GM18505 (cell line): Measurements from ENCODE around the gene BMPR1B.

Experiments used
- ATAC-seq: cut with Tn5 transposase; IDR thresholded peaks from one replicate; pipeline ENCODE4 v1.9.1; 2021; ENCODE audit not compliant: unreplicated experiment
- POLR2A ChIP-seq: IDR thresholded peaks from 4 replicates; pipeline ENCODE4 v1.6.1; 2011; ENCODE audit warnings: borderline replicate concordance; ENCODE audit not compliant: insufficient read depth, insufficient read length; ENCODE audit errors: extremely low read depth

The BMPR1B gene

DNA sequence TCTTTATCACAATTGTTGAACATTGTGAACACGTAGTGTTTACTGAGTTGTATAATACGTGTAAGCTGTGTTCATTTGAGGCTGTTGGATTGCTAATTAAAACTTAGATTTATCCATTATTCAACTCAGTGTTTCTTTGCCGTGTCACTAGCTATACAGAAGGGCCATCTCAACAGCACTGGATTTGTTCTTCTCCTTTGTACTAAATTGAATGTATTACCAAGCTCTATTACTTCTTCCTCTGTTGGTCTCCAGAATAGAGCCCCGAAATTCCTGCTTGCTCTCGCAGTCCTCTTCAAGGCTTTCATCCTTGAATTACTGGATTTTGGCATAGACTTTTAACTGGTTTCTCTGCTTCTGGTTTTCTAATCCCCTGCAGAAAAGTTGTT lies 182.8 kb downstream of the BMPR1B start:
- no peak for TF ChIP-seq POLR2A
- no peak for ATAC-seq

DNA sequence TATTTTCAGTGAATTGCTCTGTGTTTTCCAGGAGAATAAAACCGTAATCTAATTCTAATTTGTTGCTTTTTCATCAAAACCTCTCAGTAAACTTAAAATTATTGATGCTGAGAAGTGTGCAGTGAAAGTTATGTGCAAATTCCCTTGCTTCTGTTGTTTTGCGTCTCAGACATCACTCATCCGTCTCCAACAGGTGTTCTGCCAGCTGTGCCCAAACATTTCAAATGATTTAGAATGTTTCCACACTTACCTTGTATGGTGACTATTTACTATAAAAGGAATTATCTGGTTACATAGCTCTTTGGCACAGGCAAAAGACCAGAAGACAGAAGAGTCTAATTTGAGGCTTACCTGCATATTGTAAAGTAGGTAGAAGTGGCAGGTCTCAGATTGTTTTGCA lies 184.0 kb downstream of the BMPR1B start:
- TF ChIP-seq POLR2A: no peak
- no peak for ATAC-seq

DNA sequence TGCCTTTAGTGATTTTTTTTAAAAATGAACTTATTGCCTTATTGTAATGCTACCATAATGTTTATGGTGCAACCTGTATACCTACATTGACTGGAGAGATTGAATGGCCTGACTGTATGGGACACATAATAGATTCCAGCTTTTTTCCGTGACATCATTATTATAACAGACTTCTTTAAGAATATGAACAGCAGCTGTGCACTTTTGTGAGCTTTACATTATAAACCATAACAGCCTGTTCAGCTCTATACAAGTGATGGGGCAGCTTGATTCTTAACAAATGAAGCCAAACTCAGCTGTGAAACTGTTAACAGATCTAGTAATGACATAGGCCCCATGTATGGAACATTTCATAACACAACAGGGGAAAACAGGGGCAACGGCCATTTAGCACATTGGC lies 187.0 kb downstream of the BMPR1B start:
- TF ChIP-seq POLR2A: no peak

DNA sequence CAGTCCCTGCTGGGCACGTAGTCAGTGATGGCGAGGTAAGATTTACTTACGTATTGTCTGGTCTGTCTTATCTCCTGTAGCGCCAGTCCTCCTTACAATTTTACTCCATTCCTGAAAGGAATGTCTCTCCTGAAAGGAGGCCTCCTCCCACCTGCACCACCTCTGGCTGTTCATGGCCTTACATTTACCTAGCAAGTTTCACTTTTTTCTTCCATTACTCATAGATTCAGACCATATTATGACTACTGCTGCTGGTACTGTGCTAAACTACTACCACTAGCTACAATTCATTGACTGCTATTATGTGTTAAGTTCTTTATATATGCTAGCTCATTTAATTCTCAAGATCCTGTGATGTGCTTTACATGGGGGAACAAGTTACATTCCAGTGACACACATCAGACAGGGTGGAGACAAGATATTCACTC lies 189.9 kb downstream of the BMPR1B start:
- no peak for ATAC-seq
- no peak for TF ChIP-seq POLR2A

More for the DNA sequence above, 187.0 kb downstream of the BMPR1B start:
- ATAC-seq: no peak

DNA sequence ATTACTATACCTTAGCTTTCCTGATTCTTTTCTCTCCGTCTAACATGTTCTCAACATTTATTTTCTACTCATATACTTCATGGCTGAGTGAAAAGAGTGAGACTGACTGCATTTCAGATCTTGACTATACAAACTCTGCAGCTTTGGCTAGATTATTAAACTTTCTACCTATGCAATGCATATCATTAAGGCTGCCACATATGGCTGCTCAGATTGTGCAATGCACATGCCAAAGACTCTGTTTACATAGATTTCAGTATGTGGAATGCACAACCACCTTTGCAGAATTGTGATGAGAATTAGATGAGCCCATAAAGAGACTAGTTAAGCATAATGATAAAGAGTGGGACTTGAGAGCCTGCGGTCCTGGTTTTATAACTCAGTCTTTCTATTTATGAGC lies 196.5 kb downstream of the BMPR1B start:
- no peak for TF ChIP-seq POLR2A
- no peak for ATAC-seq

DNA sequence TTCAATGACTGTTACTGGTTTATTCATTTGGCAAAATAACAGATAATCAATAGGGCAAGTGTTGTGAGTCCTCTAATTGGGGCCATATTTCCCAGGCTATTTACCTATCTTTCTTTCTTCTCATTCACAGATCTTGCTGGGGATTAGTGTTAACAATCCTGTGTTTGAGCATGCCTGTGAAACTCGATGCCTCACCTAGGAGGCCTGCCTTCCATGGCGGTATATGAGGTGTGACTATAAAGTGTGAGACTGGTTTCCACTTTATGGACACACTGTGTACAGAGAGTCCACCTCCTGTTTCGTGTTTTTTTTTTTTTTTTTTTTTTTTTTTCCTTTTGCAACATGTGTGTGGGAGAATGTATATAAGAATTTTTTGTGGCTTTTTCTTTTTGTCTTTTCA lies 199.3 kb downstream of the BMPR1B start:
- ATAC-seq: no peak
- no peak for TF ChIP-seq POLR2A

DNA sequence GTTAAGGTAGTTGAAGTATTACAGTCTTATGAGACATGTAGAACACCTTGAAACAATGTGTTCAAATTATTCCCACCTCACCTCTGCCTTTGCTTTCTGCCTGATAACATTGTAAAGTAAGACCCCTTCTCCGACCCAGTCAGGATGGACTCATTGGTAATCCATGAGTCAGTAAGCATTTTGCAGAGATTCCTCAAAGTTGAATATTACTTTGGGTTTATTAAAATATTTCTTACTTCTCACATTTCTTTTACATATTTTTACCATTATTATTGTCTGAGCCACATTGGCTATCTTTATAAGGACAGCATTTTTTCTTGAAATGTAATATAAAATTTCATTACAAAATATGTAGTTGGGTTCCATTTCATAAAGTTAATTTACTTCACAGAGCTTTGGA lies 201.6 kb downstream of the BMPR1B start:
- TF ChIP-seq POLR2A: no peak

DNA sequence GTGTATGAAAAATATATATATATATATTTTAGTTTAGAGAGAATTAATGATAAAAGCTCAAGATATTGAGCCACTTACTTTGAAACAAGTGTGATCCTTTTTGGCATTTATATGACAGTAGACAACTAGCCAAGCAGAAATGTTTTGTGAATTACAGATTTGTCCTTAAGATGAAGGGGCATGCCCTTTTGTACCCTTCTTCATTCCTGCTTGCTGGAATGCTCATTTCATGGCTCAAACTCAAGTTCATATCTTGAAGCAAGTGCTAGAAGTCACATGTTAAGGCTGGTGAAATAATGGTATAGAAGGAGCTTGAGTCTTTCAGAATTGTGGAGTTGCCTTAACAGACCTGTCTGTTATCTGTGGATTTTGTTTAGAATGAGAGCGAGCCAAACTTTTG lies 203.0 kb downstream of the BMPR1B start:
- ATAC-seq: no peak
- TF ChIP-seq POLR2A: no peak

More for the DNA sequence above, 201.6 kb downstream of the BMPR1B start:
- ATAC-seq: no peak

DNA sequence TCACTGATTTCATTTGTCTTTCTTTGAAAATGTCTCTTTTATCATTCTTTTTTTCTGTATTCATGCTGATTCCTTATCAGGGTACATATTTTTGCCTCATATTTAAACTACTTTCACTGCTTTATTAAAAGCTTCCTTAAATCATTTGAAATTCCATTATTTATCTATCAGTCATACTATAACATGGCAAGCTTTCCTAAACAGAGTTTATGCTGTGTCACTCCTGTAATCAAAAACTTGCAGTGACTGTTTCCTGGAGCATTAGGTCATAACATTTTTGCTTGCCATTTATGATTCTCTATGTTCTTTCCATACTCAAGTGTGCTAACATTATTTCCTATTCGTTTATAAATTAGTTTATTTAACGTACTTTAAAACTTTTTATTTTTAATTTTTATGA lies 203.7 kb downstream of the BMPR1B start:
- no peak for TF ChIP-seq POLR2A
- ATAC-seq: no peak

DNA sequence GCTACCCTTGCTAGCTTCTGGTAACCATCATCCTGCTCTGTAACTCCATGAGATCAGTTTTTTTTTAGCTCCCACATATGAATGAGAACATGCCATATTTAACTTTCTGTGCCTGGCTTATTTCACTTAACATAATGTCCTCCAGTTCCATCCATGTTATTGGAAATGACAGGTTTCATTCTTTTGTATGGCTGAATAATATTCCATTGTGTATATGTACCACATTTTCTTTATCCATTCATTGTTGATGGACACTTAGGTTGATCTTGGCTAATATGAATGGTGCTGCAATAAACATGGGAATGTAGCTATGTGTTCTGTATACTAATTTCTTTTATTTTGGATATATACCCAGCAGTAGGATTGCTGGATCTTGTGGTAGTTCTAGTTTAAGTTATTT lies 204.7 kb downstream of the BMPR1B start:
- no peak for TF ChIP-seq POLR2A
- ATAC-seq: no peak

DNA sequence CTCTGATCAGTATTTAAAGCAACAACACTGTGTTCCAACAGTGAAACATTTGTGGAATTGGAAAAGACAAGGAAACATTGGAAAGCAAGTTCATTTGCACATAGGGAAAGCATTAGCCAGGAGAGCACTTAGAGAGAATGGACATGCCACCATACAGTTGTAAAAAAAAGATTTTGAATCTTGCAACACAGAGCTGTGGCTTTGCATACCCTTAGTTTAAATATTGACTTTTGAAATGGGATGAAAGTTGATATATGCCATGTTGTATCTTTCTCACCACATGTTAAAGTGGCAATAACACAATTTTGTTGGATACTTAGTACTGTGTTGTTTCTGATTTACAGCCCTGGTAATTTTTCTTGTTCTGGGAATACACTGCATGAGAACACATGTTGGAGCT lies 208.1 kb downstream of the BMPR1B start:
- no peak for ATAC-seq
- no peak for TF ChIP-seq POLR2A

DNA sequence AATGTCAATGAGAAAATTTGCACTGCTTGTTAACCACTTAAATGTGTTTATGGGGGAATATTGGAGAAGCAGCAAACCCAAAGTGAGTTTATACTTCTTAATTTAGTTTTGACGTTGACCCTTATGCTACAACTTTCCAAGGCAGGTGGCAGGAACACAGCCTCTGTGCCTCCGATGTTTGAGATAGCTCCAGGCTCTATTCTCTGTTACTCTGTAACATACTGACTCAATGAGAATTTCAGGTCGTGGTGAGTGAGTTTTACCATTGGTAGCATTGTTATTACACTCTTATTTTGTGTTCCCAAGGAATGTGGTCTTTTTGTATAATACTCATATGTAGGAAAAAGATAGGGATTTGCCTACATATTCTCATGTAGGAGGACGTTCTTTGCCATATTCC lies 210.7 kb downstream of the BMPR1B start:
- no peak for ATAC-seq
- no peak for TF ChIP-seq POLR2A

DNA sequence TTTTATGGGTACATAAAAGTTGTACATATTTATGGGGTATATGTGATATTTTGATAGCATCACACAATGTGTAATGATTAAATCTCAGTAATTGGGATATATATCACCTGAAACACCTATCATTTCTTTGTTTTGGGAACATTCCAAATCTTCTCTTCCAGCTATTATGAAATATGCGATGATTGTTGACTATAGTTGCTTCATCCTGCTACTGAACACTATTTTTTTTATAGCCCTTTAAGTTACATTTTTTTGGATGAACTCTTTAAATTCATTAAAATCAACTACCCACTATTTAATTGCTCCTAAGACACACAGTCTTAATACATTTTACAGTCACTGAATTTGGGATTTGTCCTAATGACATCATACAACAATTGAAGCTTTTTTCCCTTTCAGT lies 212.9 kb downstream of the BMPR1B start:
- no peak for ATAC-seq
- no peak for TF ChIP-seq POLR2A

DNA sequence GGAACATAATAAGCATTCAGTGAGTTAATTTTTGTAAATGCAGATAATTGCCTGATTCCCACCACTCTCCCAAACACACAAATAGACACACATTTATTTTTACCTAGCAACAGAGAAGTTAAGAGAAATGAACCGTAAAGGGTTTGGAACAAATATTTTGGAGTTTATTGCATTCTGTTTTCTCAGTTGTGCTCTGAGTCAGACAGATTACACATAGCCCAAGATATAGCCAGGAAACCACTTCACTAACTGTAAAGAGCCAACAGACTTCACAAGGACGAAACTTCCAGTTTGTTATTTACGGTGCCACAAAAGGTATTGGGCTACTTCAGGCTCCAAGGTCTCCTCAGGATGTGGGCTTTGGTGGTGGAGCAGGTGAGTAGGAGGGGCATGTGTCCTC lies 217.0 kb downstream of the BMPR1B start:
- no peak for TF ChIP-seq POLR2A
- ATAC-seq: no peak

DNA sequence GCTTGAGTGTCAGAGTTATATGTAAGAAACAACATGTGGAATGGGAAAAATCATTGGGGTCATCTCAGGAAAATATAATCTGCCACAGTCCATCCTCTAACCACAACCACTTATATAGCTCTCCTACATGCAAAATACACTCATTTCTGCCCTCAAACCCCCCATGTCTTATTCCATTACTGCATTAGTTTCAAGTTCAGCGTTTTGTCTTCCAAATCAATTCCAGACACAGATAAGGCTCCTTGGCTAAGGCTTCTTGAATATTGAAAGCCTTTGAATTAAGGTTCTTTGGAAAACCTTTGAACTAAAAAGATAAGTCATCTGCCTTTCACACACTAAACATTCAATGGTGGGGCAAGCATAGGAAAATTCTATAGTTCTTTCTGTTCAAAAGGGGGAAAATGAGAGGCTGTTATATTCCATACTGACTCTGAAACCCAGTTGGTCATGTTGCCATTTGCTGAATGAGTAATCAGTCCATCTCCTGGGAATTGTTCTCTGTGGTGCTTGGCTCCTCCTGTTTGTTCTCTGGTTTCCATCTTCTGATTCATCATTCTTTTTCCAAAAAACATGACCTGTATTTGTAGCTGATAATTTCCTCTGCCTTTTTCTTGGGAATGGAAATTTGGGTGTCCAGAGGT lies 218.7 kb downstream of the BMPR1B start:
- ATAC-seq: no peak
- no peak for TF ChIP-seq POLR2A

DNA sequence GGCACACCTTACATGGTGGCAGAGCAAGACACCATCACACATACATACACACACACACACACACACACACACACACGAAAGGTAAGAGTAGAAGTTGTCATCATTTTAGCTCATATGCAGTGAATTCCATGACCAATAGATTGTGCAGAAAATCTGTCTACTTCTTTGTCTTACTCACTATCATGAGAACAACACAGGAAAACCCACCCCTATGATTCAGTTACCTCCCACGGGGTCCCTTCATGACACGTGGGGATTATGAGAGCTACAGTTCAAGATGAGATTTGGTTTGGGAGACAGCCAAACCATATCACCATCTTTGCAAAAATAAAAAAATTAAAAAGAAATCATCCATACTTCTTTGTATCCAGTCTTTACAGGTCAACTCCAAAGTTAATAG lies 221.1 kb downstream of the BMPR1B start:
- TF ChIP-seq POLR2A: no peak
- no peak for ATAC-seq

DNA sequence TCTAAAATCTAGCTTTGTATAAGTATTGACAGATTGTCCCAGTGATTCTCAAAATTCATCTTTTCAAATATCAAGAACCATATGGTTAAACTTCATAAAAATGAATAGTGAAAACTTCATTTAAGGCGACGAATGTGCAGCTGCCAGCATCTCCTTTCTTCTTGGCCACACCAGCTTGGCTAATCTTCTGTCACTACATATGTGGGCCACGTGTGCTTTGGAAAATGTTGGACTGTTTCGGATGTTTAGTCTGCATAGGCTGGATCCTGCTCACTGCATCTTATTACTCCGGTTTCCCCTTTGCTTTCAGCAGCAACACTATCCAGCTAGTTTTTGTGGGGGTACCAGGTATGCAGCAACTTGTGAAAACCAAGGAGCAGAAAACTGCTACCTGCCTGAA lies 221.9 kb downstream of the BMPR1B start:
- ATAC-seq: no peak
- no peak for TF ChIP-seq POLR2A
